CD14-positive monocyte (primary cell): Measurements from ENCODE around the gene GRK5. TPM values are rescaled to one million over a fixed set of nuclear protein-coding genes. Genes with fewer than 3 reads are reported as not detected.
A peak's percentile ranks its signal among the peaks of the same experiment; 100 is the strongest.

ENCODE experiments used
- DNase-seq, 3 donors: peaks; one replicate each; pipeline ENCODE4 v3.0.0-alpha.2; 2011 to 2022
- H2AFZ ChIP-seq: 2 replicates; pipeline ENCODE4 v1.6.0; 2012; ENCODE audit warnings: mild to moderate bottlenecking, low read depth, low read length, inconsistent platforms; ENCODE audit not compliant: insufficient read depth, poor library complexity, severe bottlenecking
- H3K27ac ChIP-seq, 2 donors: 1 replicate in 1 of 2; 2 replicates in 1 of 2; pipeline ENCODE4 v1.5.1; 2012 to 2013; ENCODE audit warnings: low read length in 2 of 2, control low read depth in 1 of 2, inconsistent platforms in 1 of 2, low read depth in 1 of 2, mild to moderate bottlenecking in 1 of 2
- H3K27me3 ChIP-seq, 2 donors: one replicate each; pipeline versions ENCODE4 v1.6.0 to v1.6.1; 2011 to 2013; ENCODE audit warnings: low read length in 2 of 2; ENCODE audit not compliant: control insufficient read depth in 2 of 2, insufficient read depth in 2 of 2
- H3K36me3 ChIP-seq, 2 donors: replicated peaks in 1 of 2; 1 replicate in 1 of 2; 2 replicates in 1 of 2; pipeline versions ENCODE4 v1.5.1 to v1.6.1; 2012 to 2013; ENCODE audit warnings: low read length in 2 of 2, control low read depth in 1 of 2, inconsistent platforms in 1 of 2, mild to moderate bottlenecking in 1 of 2; ENCODE audit not compliant: insufficient read depth in 2 of 2, control insufficient read depth in 1 of 2
- H3K4me1 ChIP-seq, 2 donors: 1 replicate in 1 of 2; 2 replicates in 1 of 2; pipeline versions ENCODE4 v1.5.1 to v1.6.1; 2012 to 2013; ENCODE audit warnings: low read length in 2 of 2, control low read depth in 1 of 2, inconsistent platforms in 1 of 2, mild to moderate bottlenecking in 1 of 2, moderate library complexity in 1 of 2; ENCODE audit not compliant: insufficient read depth in 2 of 2, control insufficient read depth in 1 of 2
- H3K4me2 ChIP-seq: replicated peaks from 2 replicates; pipeline ENCODE3; 2012; ENCODE audit warnings: low read length, moderate library complexity, mild to moderate bottlenecking; ENCODE audit not compliant: poor library complexity, severe bottlenecking; ENCODE audit errors: extremely low read depth
- H3K4me3 ChIP-seq, 3 experiments: fragments of 200-600 bp in 1 of 3; sonication (generic) in 1 of 3; replicated peaks in 1 of 3; 1 replicate in 2 of 3; 2 replicates in 1 of 3; pipeline ENCODE4 v1.5.1; 2011 to 2013; ENCODE audit warnings: low read length in 3 of 3, mild to moderate bottlenecking in 3 of 3, control low read depth in 2 of 3, low read depth in 2 of 3, inconsistent platforms in 1 of 3, moderate library complexity in 1 of 3
- H3K79me2 ChIP-seq: 2 replicates; pipeline ENCODE4 v1.6.0; 2012; ENCODE audit warnings: mild to moderate bottlenecking, control low read depth, inconsistent platforms, low read length, moderate library complexity; ENCODE audit not compliant: insufficient read depth
- H3K9ac ChIP-seq: 2 replicates; pipeline ENCODE4 v1.6.0; 2017; ENCODE audit warnings: low read length, mild to moderate bottlenecking; ENCODE audit not compliant: insufficient read depth, poor library complexity, severe bottlenecking
- H3K9me3 ChIP-seq, 2 donors: replicated peaks in 1 of 2; 1 replicate in 1 of 2; 2 replicates in 1 of 2; pipeline versions ENCODE4 v1.5.1 to v1.6.1; 2012 to 2013; ENCODE audit warnings: low read length in 2 of 2, control low read depth in 1 of 2; ENCODE audit not compliant: control insufficient read depth in 1 of 2, insufficient read depth in 1 of 2
- H4K20me1 ChIP-seq: 2 replicates; pipeline ENCODE4 v1.6.0; 2012; ENCODE audit warnings: mild to moderate bottlenecking, low read length, control low read depth, moderate library complexity; ENCODE audit not compliant: insufficient read depth
- H3K27ac Mint-ChIP-seq, 7 donors: one replicate each; pipeline ENCODE4 v1.8.0; 2020; ENCODE audit warnings: mild to moderate bottlenecking in 7 of 7, mixed read lengths in 7 of 7, moderate library complexity in 6 of 7, inconsistent platforms in 2 of 7
- H3K27me3 Mint-ChIP-seq, 3 donors: one replicate each; pipeline ENCODE4 v1.8.0; 2021 to 2022; ENCODE audit warnings: low read depth in 3 of 3, mild to moderate bottlenecking in 3 of 3, mixed read lengths in 3 of 3, moderate library complexity in 3 of 3, inconsistent platforms in 1 of 3
- H3K36me3 Mint-ChIP-seq, 2 donors: one replicate each; pipeline ENCODE4 v1.8.0; 2020; ENCODE audit warnings: mixed read lengths in 2 of 2, inconsistent platforms in 1 of 2, mild to moderate bottlenecking in 1 of 2
- H3K4me1 Mint-ChIP-seq: one replicate; pipeline ENCODE4 v1.8.0; 2020; ENCODE audit warnings: mild to moderate bottlenecking, mixed read lengths
- H3K4me3 Mint-ChIP-seq, 2 donors: one replicate each; pipeline ENCODE4 v1.8.0; 2020; ENCODE audit warnings: mild to moderate bottlenecking in 2 of 2, mixed read lengths in 2 of 2, moderate library complexity in 1 of 2
- H3K9me3 Mint-ChIP-seq, 7 donors: one replicate each; pipeline ENCODE4 v1.8.0; 2020 to 2022; ENCODE audit warnings: mixed read lengths in 7 of 7, mild to moderate bottlenecking in 6 of 7, moderate library complexity in 6 of 7, inconsistent platforms in 2 of 7
- WGBS: methylation state at CpG from one replicate; pipeline ENCODE4 v1.1.5; 2013; ENCODE audit warnings: missing lambda C conversion rate; ENCODE audit not compliant: insufficient coverage; 5-methylcytosine and 5-hydroxymethylcytosine counted together
- intact Hi-C, 2 donors: fragments of 100-400 bp; cut with micrococcal nuclease; formaldehyde crosslinking; loops; one replicate each; pipeline versions ENCODE4 v1.15.0 to v1.15.1; 2023
- polyA plus RNA-seq, 3 donors: library from polyadenylated mRNA; depleted of rRNA in 1 of 3; unstranded in 2 of 3; stranded (reverse) in 1 of 3; fragments of 300-500 nt in 2 of 3; fragments of >200 nt in 1 of 3; fragmentation: Illumina TruSeq in 2 of 3; gene quantifications; 1 replicate in 2 of 3; 2 replicates in 1 of 3; pipeline ENCODE4 v1.2.3, GENCODE V29; 2012 to 2021
- TF ChIP-seq, protein P1 (sequence below): fragments of 200-600 bp; IDR thresholded peaks from one replicate; pipeline ENCODE4 v1.8.0; 2022; ENCODE audit warnings: antibody characterized with exemption, mild to moderate bottlenecking

Gene GRK5
- polyA plus RNA-seq, 3 donors, result 1.2 to 6.5 (median 2.8) TPM

- WGBS, result 78% methylated on average over 3 of the region's 9 CpGs
- H3K27me3 ChIP-seq, result no peaks in the 10 kb centered on the region
- Mint-ChIP-seq H3K27me3 (peaks cover 2 to 4% (median 4%) of the 10 kb centered on the region in 3 donors), H3K27ac (no peak overlapping the region), H3K4me3 (peak overlapping the region in 1 of 2 donors; percentile 33), H3K4me1 (peaks cover 15% of the 10 kb centered on the region), H3K9me3 (peaks cover 0 to 2% (median 0%) of the 10 kb centered on the region in 7 donors), H3K36me3 (peaks cover 0 to 1% of the 10 kb centered on the region in 2 donors)
- TF ChIP-seq, protein P1, sequence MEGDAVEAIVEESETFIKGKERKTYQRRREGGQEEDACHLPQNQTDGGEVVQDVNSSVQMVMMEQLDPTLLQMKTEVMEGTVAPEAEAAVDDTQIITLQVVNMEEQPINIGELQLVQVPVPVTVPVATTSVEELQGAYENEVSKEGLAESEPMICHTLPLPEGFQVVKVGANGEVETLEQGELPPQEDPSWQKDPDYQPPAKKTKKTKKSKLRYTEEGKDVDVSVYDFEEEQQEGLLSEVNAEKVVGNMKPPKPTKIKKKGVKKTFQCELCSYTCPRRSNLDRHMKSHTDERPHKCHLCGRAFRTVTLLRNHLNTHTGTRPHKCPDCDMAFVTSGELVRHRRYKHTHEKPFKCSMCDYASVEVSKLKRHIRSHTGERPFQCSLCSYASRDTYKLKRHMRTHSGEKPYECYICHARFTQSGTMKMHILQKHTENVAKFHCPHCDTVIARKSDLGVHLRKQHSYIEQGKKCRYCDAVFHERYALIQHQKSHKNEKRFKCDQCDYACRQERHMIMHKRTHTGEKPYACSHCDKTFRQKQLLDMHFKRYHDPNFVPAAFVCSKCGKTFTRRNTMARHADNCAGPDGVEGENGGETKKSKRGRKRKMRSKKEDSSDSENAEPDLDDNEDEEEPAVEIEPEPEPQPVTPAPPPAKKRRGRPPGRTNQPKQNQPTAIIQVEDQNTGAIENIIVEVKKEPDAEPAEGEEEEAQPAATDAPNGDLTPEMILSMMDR, result no peak
- H3K4me3 ChIP-seq, result no peak overlapping the region
- no peaks in the 10 kb centered on the region for H3K36me3 ChIP-seq
- no peaks in the 10 kb centered on the region for H3K79me2 ChIP-seq
- H3K4me2 ChIP-seq, result no peak overlapping the region
- intact Hi-C loops, result no loop called here
- H4K20me1 ChIP-seq, result peaks cover 26% of the 10 kb centered on the region
- H2AFZ ChIP-seq, result no peak overlapping the region
- H3K4me1 ChIP-seq, result no peaks in the 10 kb centered on the region
- H3K9me3 ChIP-seq, result no peaks in the 10 kb centered on the region
- no peak for DNase-seq
- no peak overlapping the region for H3K27ac ChIP-seq
- H3K9ac ChIP-seq, result no peak overlapping the region
Observed at GRCh38 chr10:119222537-119222936, 15.2 kb downstream of the GRK5 start.

GRCh38 chr10:119222966-119223386, 15.6 kb downstream of the GRK5 start:
- no peaks in the 10 kb centered on the region for H3K36me3 ChIP-seq

More at GRCh38 chr10:119222966-119223386, 15.6 kb downstream of the GRK5 start:
- no peak for DNase-seq
- H3K9ac ChIP-seq, result no peak overlapping the region
- Mint-ChIP-seq H3K9me3 (peaks cover 0 to 3% (median 0%) of the 10 kb centered on the region in 7 donors), H3K27me3 (peaks cover 2 to 4% (median 4%) of the 10 kb centered on the region in 3 donors), H3K4me1 (peaks cover 14% of the 10 kb centered on the region), H3K4me3 (no peak overlapping the region), H3K36me3 (peaks cover 0 to 1% of the 10 kb centered on the region in 2 donors), H3K27ac (no peak overlapping the region)
- no peaks in the 10 kb centered on the region for H3K9me3 ChIP-seq
- H3K27ac ChIP-seq, result no peak overlapping the region
- TF ChIP-seq, protein P1, result no peak
- H3K79me2 ChIP-seq, result no peaks in the 10 kb centered on the region
- no peaks in the 10 kb centered on the region for H3K27me3 ChIP-seq
- peaks cover 26% of the 10 kb centered on the region for H4K20me1 ChIP-seq
- no peak overlapping the region for H3K4me3 ChIP-seq
- H2AFZ ChIP-seq, result no peak overlapping the region
- 89% methylated on average over 7 of the region's 9 CpGs for WGBS
- H3K4me2 ChIP-seq, result no peak overlapping the region
- H3K4me1 ChIP-seq, result no peaks in the 10 kb centered on the region
- intact Hi-C loops, result no loop called here
